Caki2 (cell line): ENCODE measurements around the gene DEFB114. TPM values are rescaled to one million over a fixed set of nuclear protein-coding genes. Genes with fewer than 3 reads are reported as not detected.

Experiments used
- DNase-seq: peaks from one replicate; pipeline ENCODE4 v3.0.0-alpha.2; 2015; ENCODE audit warnings: low read depth
- in situ Hi-C: cut with HindIII; loops from 2 replicates; pipeline ENCODE4 v1.10.0; 2016; ENCODE audit warnings: low sequenced_read_pairs, low pct_unique_long_range_greater_than_20kb, mixed read lengths
- total RNA-seq: library from RNA; depleted of rRNA; stranded (reverse); fragments of >200 nt; shearing (Covaris generic); gene quantifications from 2 replicates; pipeline ENCODE4 v1.2.3, GENCODE V29; 2014; ENCODE audit warnings: low replicate concordance; rRNA removed

DEFB114 gene
- not detected in 2 replicates for total RNA-seq

- DNase-seq = no peak
- in situ Hi-C loops = no loop called here
Measured at GRCh38 chr6:49964064-49964463, at the start of gene DEFB114. TSS of gene DEFB114 (minus strand) at chr6:49964164. CDS start at chr6:49964105, 59 bp downstream.

DNA sequence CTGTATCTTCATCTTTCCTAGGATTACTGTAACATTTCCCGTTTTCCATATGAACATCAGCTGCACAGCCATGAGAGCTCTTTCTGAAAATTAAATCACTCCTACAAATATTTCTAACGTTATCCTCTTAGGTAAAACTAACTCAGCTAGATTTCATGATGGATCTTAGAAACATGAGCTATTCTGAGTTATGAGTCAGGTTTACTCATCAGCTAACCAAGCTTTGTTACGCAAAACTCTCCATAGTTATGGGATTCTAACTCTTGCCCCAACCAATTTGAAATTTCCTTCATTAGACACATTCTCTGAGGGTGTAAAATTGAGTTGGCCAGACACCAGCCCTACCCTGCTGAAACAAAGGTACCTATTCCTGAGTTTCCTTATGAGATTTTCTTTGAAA, 43.9 kb upstream of the DEFB114 start:
- no peak for DNase-seq

GRCh38 chr6:50003139-50003538, 39.2 kb upstream of the DEFB114 start:
- in situ Hi-C loops = no loop called here

More for the DNA sequence above, 43.9 kb upstream of the DEFB114 start:
- in situ Hi-C loops = no loop called here

DNA sequence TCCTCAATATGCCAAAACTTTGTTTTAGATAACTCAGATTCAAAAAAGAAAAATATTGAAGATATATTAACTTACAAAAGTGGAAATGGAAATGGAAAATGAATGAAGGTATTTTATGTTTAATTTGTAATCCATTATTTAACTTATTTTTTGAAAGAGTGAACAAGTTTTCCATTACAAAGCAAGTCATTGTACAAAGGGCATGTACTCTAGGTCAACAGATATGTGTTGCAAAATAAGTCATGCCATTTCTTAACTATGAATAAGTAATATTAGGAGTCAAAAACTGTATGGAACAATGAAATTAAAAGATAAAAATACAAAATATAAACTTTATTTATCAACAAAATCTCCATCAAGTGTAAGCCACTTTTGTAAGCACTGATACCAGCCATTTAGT, 31.3 kb upstream of the DEFB114 start:
- no peak for DNase-seq
- in situ Hi-C loops = no loop called here

More at GRCh38 chr6:50003139-50003538, 39.2 kb upstream of the DEFB114 start:
- DNase-seq = no peak

- DNase-seq = no peak
- in situ Hi-C loops = no loop called here
Measured at GRCh38 chr6:49988900-49989299, 24.9 kb upstream of the DEFB114 start.

DNA sequence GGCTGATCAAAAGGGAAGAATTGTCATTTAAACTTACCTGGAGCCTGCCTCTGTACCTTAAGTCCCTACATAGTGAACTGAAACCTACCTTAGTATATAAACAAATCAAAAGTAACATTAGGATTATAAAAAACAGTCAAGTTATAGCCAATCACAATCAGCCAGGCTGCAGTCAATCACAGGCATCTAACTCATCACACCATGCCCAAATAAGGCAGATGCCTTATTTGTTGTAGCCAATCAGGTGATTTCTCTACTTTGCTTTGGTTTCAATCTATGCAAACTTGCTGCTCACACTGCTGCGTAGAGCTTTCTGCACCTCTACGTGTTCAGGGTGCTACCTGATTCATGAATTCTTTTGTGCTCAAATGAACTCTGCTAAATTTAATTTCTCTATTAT, 23.8 kb upstream of the DEFB114 start:
- no peak for DNase-seq
- in situ Hi-C loops = no loop called here

- no peak for DNase-seq
- in situ Hi-C loops = no loop called here
Measured at GRCh38 chr6:49986551-49986950, 22.6 kb upstream of the DEFB114 start.

GRCh38 chr6:49982046-49982445, 18.1 kb upstream of the DEFB114 start:
- no peak for DNase-seq
- in situ Hi-C loops = no loop called here

- in situ Hi-C loops = no loop called here
- no peak for DNase-seq
Measured at GRCh38 chr6:49980898-49981297, 16.9 kb upstream of the DEFB114 start.

GRCh38 chr6:49979584-49979983, 15.6 kb upstream of the DEFB114 start:
- in situ Hi-C loops = no loop called here
- DNase-seq = no peak

DNA sequence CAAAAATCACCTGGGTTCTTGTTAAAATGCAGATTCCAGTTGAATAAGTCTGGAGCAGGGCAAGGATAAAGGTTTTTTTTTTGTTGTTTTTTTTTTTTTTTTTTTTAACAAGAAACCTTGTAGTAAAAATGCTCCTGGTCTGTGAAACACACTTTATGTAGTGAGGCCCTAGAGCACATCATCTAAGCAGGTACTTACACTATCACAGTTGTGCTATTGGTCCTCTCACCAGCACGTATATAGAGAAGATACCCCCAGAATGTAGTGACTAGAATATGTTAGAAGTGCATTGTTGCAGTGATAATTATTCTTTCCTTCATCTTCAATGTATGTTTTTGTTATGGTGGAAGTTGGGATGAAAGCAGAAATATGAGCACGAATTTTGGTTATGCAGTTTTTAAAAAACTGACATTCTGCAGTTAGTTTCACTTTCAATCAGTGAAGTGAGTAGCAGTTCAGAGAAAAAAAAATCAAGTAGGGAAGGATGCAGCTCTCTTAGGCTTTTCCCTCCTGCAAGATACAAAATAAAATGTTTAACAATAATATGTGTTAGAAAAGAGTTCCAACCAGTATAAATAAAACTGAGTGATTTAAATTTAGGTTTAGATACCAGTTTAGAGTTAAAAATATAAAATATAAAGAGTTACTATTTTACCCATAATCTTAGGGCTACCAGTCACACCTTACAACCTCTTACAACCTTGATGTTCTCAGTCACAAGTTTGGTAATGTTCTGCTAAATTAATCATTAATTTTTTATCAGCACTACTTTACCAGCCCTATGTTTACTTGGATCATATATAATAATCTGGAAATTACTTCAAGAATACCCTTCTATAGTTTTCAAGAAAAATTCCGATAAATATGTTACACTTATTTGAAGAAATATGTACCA, 14.6 kb upstream of the DEFB114 start:
- DNase-seq = no peak
- in situ Hi-C loops = no loop called here

DNA sequence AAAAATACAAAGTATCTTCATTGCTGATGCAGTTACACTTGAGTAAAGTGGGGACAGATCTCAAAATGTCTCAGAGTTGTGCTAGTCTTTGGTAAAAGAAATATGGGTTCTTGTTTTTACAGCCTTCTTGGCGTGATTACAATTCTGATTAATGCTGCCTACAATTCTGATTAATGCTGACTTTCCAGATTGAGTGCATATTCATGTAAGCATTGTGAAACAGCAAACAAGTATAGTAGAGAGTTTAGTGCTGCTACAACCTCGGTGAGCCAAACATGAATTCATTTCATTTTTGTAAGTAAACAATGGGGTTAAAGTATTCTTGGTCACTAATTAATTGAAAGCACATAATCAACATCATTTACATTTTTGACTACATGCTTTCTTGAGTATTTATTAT, 5.6 kb upstream of the DEFB114 start, which contains the start of gene DEFB113:
TSS of gene DEFB113 (minus strand) at position 21 of the 400 bp plus-strand sequence. CDS start at position 21, 0 bp downstream.
- in situ Hi-C loops = no loop called here
- DNase-seq = no peak

GRCh38 chr6:49966823-49967222, 2.9 kb upstream of the DEFB114 start:
- in situ Hi-C loops = no loop called here
- DNase-seq = no peak

DNA sequence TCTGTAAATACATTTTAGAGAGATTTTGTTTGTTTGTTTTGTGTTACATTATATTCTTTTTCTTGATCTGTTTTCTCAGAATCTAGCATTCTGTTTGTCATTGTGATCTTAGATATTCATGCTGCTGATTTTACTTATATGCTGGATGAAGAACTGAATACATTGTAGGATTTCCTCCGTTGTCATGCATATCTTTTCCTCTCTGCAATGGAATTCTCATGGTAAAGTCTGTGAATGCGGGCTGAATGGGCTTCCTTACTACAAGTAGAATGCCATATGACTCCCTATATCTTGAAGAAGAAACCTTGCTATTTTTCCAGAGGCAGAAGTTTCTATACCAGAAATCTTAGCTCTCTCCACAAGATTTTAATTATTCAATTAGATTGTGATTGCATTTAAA, 2.4 kb upstream of the DEFB114 start:
- in situ Hi-C loops = no loop called here
- DNase-seq = no peak

GRCh38 chr6:49958180-49958579, 5.8 kb downstream of the DEFB114 start:
- no peak for DNase-seq
- in situ Hi-C loops = no loop called here

DNA sequence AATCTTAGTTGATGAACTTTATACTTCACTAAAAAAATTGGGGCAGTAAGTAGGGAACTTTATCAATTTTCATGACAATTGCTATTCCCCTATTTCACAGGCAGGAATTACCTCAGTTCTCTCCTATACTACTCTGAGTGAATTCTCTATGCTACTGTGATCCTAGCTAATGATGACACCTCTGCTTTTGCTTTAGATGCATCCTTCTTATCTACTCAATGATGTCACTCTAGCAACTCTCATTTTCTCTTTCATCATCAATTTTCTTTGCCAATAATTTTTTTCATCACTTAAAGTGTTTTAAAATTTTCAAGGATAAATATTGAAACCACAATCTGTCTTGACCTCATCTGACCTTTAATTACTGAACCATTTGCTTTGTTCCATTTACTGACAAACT, 8.1 kb downstream of the DEFB114 start:
- in situ Hi-C loops = no loop called here
- DNase-seq = no peak

DNA sequence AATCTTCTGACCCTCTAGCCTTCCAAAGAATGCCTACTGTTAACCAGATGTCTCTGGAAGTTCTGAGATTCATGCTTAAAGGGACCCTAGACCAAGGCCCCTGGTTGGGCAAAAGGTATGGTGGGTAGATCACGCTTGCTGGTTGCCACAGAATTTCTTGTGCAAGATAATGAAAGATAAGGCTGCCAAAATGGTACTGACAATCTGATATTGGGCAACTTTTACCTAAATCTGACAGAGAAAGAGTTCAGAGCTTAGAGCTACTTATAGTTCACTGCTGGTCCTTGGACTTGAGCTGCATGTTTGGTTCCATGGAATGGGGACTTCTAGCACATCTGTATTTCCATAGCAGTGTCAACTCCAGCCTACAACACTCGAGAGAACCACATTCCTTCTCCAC, 12.0 kb downstream of the DEFB114 start:
- DNase-seq = no peak
- in situ Hi-C loops = no loop called here

- in situ Hi-C loops = no loop called here
- no peak for DNase-seq
Measured at GRCh38 chr6:49950415-49950751, 13.6 kb downstream of the DEFB114 start.

DNA sequence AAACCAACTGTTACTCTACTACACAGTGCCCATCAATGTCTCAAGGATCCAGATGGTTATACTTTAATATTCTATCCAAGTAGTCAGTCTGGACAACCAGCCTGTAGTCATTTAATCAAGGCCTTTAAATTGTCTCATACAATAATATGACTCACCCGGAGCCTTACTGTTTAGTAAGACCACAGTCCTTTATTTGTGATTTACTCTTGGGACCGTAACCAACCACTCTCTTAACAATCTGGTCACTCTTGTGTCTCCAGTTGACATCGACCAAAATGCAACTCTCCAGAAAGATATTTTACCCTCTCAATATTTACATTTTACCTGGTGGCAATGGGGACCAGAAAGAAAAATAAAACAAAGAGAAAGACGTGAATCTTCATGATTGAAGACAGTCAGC, 14.9 kb downstream of the DEFB114 start:
- DNase-seq = no peak
- in situ Hi-C loops = no loop called here

DNA sequence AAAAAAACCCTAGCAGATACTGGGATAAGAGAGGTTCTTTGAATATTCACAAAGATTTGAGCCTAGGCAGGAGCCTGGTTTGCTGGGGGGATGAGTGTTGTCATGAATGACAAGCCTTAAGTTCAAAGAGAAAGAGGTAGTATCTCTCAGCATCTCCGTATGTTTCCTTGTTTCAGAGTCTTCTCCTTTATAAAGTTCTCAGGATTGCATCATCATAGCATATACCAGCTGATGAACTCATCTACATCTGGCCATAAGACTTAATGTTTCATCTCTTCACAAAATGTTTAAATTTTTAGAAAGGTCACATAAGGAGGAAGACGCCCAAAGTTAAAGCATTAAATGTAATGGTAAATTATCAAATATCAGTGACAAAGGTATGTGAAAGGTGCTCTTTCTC, 17.1 kb downstream of the DEFB114 start:
- no peak for DNase-seq
- in situ Hi-C loops = no loop called here
